ENCODE data around the gene AARSD1.

GRCh38 chr17:42918902-42919521 is 45.2 kb downstream of the AARSD1 start:
- TF ChIP-seq SP1 (IDR thresholded peaks at IDR 0.05) = no peak
- TF ChIP-seq ARNT (IDR thresholded peaks at IDR 0.05) = no peak
- no peak for TF ChIP-seq FOXK2 (IDR thresholded peaks at IDR 0.05)
- no peak for TF ChIP-seq TARDBP (IDR thresholded peaks at IDR 0.05)
- TF ChIP-seq BHLHE40 (IDR thresholded peaks at IDR 0.05; ENCODE audit: borderline replicate concordance) = no peak
- TF ChIP-seq FOXM1 (IDR thresholded peaks at IDR 0.05; ENCODE audit: borderline replicate concordance) = no peak
- TF ChIP-seq FOXA1 (IDR thresholded peaks at IDR 0.05) = no peak
- TF ChIP-seq NFRKB (IDR thresholded peaks at IDR 0.05) = no peak
- no peak for TF ChIP-seq ELF4 (IDR thresholded peaks at IDR 0.05)
